ENCODE measurements around the gene ATG7. TPM values are rescaled to one million over a fixed set of nuclear protein-coding genes. Genes with fewer than 3 reads are reported as not detected.

ATG7 gene
- total RNA-seq, 4 donors from 2014 or later: 54.8 to 126 (median 100) TPM

DNA sequence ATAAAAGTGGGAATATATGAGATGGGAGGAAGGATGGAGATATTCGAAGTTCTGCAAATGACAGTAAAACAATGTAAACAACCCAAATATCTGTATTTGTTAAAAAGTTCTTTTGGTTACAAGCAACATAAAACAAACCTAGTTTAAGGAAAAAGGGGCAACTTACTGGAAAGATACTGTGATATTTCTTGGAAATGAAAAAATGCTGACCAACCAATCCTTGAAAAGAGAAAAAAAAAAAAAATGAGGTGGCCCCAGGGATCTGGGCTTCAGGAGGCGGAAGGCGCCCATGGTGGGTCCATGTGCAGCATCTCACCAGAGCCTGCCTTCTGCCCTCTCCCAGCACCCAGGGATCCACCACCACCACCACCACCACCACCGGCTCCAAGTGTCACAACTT, 312.4 kb downstream of the ATG7 start:
- TF ChIP-seq, protein P1, sequence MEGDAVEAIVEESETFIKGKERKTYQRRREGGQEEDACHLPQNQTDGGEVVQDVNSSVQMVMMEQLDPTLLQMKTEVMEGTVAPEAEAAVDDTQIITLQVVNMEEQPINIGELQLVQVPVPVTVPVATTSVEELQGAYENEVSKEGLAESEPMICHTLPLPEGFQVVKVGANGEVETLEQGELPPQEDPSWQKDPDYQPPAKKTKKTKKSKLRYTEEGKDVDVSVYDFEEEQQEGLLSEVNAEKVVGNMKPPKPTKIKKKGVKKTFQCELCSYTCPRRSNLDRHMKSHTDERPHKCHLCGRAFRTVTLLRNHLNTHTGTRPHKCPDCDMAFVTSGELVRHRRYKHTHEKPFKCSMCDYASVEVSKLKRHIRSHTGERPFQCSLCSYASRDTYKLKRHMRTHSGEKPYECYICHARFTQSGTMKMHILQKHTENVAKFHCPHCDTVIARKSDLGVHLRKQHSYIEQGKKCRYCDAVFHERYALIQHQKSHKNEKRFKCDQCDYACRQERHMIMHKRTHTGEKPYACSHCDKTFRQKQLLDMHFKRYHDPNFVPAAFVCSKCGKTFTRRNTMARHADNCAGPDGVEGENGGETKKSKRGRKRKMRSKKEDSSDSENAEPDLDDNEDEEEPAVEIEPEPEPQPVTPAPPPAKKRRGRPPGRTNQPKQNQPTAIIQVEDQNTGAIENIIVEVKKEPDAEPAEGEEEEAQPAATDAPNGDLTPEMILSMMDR (IDR thresholded peaks at IDR 0.05): no peak
- TF ChIP-seq POLR2A (IDR thresholded peaks at IDR 0.05): no peak
- H3K36me3 ChIP-seq: no peaks in the 10 kb centered on the region
- no peak overlapping the region for H3K4me3 ChIP-seq
- DNase-seq: no peak
- H3K27ac ChIP-seq: peak overlapping the region; percentile 11 to 80
- H3K4me1 ChIP-seq: peaks cover 9 to 18% of the 10 kb centered on the region in 2 donors
- intact Hi-C loops (cut with DNase I; ENCODE audit: low total_unique reads): no loop called here
- no peaks in the 10 kb centered on the region for H3K27me3 ChIP-seq
- no peaks in the 10 kb centered on the region for H3K9me3 ChIP-seq

DNA sequence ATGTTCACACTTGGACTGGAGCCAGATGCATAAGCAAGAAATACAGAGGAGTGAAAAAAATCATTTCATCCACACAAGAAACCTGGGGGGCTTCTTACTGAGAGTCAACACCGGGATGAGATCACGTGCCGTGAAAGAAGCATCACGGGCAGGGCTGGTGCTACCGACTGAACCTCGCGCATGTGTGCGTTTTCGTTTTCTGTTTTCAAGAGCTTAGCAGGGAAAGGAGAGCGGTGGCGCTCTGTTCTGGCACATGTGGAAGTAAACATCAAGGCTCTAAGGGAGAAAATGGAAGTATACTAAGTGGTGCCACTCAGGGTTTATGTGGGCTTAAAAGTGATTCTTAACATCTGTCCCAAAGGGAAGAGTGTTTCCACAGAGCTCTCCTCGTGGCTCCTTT, 315.6 kb downstream of the ATG7 start:
- DNase-seq: peak in 1 of 2 donors; percentile 17
- Histone ChIP-seq H3K27me3 (no peaks in the 10 kb centered on the region), H3K27ac (peak overlapping the region; percentile 5 to 15), H3K36me3 (no peaks in the 10 kb centered on the region), H3K4me1 (peaks cover 13 to 22% of the 10 kb centered on the region in 2 donors), H3K4me3 (no peak overlapping the region), H3K9me3 (no peaks in the 10 kb centered on the region)
- TF ChIP-seq, protein P1 (IDR thresholded peaks at IDR 0.05): no peak
- no peak for TF ChIP-seq POLR2A (IDR thresholded peaks at IDR 0.05)
- intact Hi-C loops (cut with DNase I; ENCODE audit: low total_unique reads): no loop called here

DNA sequence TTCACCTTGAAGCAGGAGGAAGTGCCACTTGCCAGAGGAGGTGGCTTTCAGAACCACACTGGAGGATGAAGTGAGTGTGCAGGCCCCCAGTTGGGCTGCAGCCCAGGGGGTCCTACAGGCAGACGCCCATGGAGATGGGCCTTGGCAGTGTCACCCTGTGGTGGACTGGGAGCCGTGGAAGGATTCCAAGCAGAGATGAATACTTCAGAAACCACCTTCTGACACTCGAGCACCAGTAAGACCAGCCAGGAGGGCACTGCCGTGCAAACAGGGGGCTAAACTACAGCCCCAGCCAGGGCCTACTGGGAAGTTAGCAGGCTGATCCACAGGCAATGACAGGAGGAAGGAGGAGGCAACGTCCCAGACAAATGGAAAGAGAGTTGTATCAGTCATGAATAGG, 316.1 kb downstream of the ATG7 start:
- intact Hi-C loops (cut with DNase I; ENCODE audit: low total_unique reads): no loop called here
- peaks cover 13 to 27% of the 10 kb centered on the region in 2 donors for H3K4me1 ChIP-seq
- no peaks in the 10 kb centered on the region for H3K9me3 ChIP-seq
- no peaks in the 10 kb centered on the region for H3K36me3 ChIP-seq
- peak overlapping the region; percentile 5 to 15 for H3K27ac ChIP-seq
- peak; percentile 13 to 17 for DNase-seq
- no peaks in the 10 kb centered on the region for H3K27me3 ChIP-seq
- H3K4me3 ChIP-seq: no peak overlapping the region
- TF ChIP-seq, protein P1 (IDR thresholded peaks at IDR 0.05): no peak
- TF ChIP-seq POLR2A (IDR thresholded peaks at IDR 0.05): no peak

DNA sequence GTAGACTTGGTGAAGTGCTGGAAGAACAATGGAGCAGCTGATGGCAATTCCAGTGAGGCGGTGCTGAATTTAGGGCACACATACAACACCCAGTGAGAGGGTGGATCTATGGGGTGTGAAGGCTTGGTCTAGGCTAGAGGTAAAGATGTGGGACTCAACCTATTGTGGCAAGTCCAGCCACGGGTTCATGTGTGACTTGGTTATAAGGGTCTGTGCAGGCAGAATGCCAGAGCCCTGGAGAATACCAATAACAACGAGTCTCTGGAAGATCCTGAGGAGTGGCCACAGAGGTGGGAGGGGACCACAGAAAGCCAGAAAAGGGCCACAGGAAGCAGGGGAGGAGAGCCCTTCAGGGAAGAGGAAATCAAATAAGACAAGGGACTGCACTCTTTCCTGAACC, 316.6 kb downstream of the ATG7 start:
- Histone ChIP-seq H3K27ac (peak overlapping the region in 1 of 2 donors; percentile 88), H3K4me3 (no peak overlapping the region), H3K36me3 (no peaks in the 10 kb centered on the region), H3K27me3 (no peaks in the 10 kb centered on the region), H3K9me3 (no peaks in the 10 kb centered on the region), H3K4me1 (peaks cover 13 to 27% of the 10 kb centered on the region in 2 donors)
- intact Hi-C loops (cut with DNase I; ENCODE audit: low total_unique reads): no loop called here
- peak in 1 of 2 donors; percentile 26 for DNase-seq
- TF ChIP-seq POLR2A (IDR thresholded peaks at IDR 0.05): no peak
- TF ChIP-seq, protein P1 (IDR thresholded peaks at IDR 0.05): no peak

DNA sequence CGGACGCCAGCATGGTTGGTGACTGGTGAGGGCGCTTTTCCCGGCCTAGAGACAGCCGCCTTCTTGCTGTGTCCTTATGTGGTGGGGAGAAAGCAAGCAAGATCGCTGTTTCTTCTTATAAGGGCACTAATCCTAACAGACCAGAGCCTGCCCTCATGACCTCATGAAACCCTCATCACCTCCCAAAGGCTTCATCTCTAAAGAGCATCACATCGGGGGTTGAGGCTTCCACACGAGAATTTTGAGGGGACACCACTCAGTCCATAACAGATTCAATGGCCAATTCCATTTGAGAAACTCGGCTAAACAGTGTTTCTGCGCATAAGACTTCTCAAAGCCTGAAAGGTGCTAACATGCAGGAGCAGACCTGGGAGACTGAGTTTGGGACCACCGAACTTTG, 317.5 kb downstream of the ATG7 start:
- DNase-seq: peak in 1 of 2 donors; percentile 9
- Histone ChIP-seq H3K36me3 (no peaks in the 10 kb centered on the region), H3K4me3 (no peak overlapping the region), H3K9me3 (no peaks in the 10 kb centered on the region), H3K27ac (peak overlapping the region; percentile 88 to 92), H3K4me1 (peaks cover 13 to 27% of the 10 kb centered on the region in 2 donors), H3K27me3 (no peaks in the 10 kb centered on the region)
- TF ChIP-seq, protein P1 (IDR thresholded peaks at IDR 0.05): no peak
- no peak for TF ChIP-seq POLR2A (IDR thresholded peaks at IDR 0.05)
- intact Hi-C loops (cut with DNase I; ENCODE audit: low total_unique reads): no loop called here

Measured in uterus (tissue), 4 donors.